ENCODE measurements around the gene FZD2.
"Not testable (repeated sequence)": the region's sequence is repeated elsewhere in the genome, so short reads cannot be mapped to it uniquely, and the experiment has no call there.

The FZD2 gene

GRCh38 chr17:44575403-44575802 is 18.1 kb downstream of the FZD2 start:
- no peak for DNase-seq (ENCODE audit: low read depth in 1 of 2, low spot score in 1 of 2)

DNA sequence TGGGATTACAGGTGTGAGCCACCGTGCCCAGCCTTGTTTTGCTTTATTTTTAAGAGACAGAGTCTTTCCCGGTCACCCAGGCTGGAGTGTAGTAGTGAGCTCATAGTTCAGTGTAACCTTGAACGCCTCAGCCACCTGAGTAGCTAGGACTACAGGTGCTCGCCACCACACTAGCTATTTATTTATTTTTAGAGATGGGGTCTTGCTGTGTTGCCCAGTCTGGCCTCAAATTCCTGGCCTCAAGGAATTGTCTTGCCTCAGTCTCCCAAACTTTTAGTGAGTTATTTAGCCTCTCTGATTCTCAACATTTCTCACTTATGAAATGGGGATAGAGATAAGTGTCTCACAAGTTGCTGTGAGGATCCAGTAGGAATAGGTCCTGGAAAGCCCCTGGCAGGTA is 21.7 kb downstream of the FZD2 start:
- no peak for DNase-seq (ENCODE audit: low read depth in 1 of 2, low spot score in 1 of 2)

DNA sequence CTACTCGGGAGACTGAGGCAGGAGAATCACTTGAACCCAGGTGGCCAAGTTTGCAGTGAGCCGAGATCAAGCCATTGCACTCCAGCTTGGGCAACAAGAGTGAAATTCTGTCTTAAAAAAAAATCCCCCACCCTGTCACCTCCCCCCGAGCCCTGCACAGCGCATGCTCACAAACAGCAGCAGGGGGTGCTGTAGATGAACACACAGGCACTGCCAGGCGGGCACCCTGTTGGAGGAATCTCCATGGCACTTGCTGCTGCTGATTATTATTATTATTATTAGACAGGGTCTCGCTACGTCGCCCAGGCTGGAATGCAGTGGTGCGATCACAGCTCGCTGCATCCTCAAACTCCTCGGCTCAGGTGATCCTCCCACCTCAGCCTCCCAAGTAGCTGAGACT is 24.6 kb downstream of the FZD2 start:
- DNase-seq (ENCODE audit: low read depth in 1 of 2, low spot score in 1 of 2): no peak

DNA sequence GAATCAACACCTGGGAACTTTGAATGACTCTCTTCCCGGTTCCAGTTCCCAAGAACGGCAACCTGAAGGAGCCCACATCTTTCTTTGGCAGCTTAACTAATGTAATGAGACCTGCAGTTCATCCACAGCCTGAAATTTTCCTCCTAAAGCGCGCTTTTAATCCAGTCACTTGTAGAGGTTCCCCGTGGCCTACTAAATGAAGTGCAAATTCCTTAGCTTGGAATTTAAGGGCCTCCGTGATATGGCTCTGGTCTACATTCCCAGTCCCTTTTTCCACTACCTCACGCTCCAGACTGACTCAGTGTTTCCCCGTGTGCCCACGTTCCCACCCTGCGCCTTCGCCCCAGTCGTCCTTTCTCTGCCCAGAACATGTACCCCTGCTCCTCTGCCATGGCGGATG is 27.2 kb downstream of the FZD2 start:
- no peak for DNase-seq (ENCODE audit: low read depth in 1 of 2, low spot score in 1 of 2)

GRCh38 chr17:44585315-44585714 is 28.0 kb downstream of the FZD2 start:
- DNase-seq (ENCODE audit: low read depth in 1 of 2, low spot score in 1 of 2): no peak

- DNase-seq (ENCODE audit: low read depth in 1 of 2, low spot score in 1 of 2): no peak
These were observed 30.1 kb downstream of the FZD2 start for GRCh38 chr17:44587339-44587738.

- DNase-seq (ENCODE audit: low read depth in 1 of 2, low spot score in 1 of 2): no peak
These were observed 32.2 kb downstream of the FZD2 start for GRCh38 chr17:44589316-44590071.

GRCh38 chr17:44590072-44590462 is 32.8 kb downstream of the FZD2 start:
- not testable (repeated sequence) for DNase-seq (ENCODE audit: low read depth in 1 of 2, low spot score in 1 of 2)

DNA sequence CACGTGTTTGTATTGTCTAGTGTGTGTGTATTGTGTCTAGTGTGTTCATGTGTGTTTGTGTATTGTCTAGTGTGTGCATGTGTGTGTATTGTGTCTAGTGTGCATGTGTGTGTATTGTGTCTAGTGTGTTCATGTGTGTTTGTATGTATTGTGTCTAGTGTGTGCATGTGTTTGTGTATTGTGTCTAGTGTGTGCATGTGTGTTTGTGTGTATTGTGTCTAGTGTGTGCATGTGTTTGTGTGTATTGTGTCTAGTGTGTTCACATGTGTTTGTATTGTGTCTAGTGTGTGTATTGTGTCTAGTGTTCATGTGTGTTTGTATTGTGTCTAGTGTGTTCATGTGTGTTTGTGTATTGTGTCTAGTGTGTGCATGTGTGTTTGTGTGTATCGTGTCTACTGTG is 33.5 kb downstream of the FZD2 start:
- DNase-seq (ENCODE audit: low read depth in 1 of 2, low spot score in 1 of 2): not testable (repeated sequence)

DNA sequence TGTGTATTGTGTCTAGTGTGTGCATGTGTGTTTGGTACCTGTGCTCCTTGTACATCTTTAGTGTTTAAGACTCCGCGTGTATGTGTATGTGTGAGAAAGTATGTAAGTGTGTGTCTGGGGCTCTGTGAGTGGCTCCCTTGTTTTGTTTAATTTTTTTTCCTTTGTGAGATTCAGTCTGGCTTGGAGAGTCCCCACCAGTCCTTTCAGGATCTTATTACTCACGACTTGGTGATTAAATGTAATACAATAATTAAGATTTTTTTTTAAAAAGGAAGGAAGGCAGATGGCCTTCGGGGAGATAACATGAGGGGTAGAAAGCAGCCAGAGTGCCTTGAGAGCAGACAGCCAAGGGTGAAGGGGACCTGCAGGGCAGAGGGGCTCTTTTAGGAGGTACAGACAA is 33.9 kb downstream of the FZD2 start:
- DNase-seq (ENCODE audit: low read depth in 1 of 2, low spot score in 1 of 2): no peak

DNA sequence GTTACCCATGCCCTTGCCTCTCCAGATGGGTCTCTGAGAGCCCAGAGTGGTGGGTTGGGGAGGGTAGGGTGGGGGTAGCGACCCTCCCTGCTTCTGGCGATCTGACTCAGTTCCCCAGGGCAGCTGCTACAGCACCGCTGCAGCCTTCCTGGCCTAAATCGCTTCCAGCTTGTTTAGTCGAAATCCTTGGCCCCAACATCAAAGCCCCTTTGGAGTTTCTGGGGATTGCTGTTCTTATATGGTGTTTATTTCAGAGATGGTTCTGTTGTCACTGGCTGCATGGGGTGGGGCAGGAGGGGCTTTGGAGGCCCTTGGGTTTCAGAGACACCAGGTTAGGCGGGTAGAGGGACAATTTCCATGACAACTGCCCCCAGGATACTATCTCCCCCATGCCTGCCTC is 35.9 kb downstream of the FZD2 start:
- DNase-seq (ENCODE audit: low read depth in 1 of 2, low spot score in 1 of 2): no peak

DNA sequence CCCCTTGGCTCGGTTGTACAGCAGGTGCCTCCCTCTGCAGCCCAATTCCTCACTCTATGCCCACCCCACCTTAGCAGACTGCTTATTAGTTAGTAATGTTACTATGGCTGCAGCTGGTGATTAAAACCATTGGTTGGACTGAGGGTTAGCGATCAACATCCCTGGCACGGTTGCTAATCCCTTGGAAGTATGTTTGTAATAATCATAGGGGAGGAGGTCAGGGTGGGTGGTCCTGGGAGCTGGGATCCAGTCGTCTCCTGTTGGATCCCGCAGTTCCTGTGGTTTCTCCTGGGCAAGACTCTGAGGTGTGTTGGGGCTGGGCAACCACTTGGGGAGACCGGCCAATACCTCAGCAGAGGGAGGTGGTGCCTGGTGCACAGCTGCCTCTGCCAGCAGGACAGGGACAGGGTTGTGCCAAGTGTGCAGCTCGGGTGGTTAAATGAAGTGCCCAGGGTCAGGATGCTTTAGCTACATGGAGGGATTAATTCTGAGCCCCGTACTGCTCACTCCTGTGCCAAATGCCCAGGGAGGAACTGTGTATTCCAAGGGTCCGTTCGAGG is 38.0 kb downstream of the FZD2 start:
- DNase-seq (ENCODE audit: low read depth in 1 of 2, low spot score in 1 of 2): no peak

- no peak for DNase-seq (ENCODE audit: low read depth in 1 of 2, low spot score in 1 of 2)
These were observed 41.0 kb downstream of the FZD2 start for GRCh38 chr17:44598329-44598728.

DNA sequence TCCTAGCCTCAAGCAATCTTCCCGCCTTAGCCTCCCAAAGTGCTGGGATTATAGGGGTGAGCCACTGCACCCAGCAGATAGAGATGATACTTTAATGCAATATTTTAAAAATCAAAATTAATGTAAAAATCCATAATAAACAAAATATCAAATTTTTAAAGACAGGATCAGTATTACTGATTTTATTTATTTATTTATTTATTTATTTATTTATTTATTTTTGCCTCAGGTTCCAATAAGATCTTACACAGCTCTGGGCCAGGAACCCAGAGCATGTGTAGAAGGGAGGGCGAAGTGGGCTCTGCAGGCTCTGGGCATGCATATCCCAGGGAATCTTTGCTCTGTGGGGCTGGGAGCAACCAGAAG is 41.6 kb downstream of the FZD2 start:
- no peak for DNase-seq (ENCODE audit: low read depth in 1 of 2, low spot score in 1 of 2)

GRCh38 chr17:44599298-44600175 is 42.3 kb downstream of the FZD2 start:
- no peak for DNase-seq (ENCODE audit: low read depth in 1 of 2, low spot score in 1 of 2)

DNA sequence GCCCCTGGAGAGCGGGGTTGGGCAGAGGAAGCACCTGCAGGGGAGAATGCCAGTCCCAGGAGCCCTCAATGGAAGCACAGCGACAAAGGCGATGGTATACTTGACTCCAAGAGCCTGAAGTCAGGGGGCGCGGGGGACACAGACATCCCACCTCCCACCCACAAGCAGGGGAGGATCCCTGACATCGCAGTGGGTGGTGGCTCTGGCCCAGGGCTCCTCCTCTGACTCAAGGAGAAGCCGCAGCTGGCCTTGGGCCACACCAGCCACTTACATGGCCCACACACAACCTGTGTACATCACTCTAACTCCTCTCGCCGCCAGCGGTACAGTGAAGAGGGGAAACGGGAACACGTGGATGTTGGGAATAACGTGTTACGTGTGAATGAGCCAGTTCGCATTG is 44.3 kb downstream of the FZD2 start:
- DNase-seq (ENCODE audit: low read depth in 1 of 2, low spot score in 1 of 2): no peak

- no peak for DNase-seq (ENCODE audit: low read depth in 1 of 2, low spot score in 1 of 2)
These were observed 44.7 kb downstream of the FZD2 start for GRCh38 chr17:44601973-44602372.

- no peak for DNase-seq (ENCODE audit: low read depth in 1 of 2, low spot score in 1 of 2)
These were observed 45.1 kb downstream of the FZD2 start for GRCh38 chr17:44602390-44602789.

DNA sequence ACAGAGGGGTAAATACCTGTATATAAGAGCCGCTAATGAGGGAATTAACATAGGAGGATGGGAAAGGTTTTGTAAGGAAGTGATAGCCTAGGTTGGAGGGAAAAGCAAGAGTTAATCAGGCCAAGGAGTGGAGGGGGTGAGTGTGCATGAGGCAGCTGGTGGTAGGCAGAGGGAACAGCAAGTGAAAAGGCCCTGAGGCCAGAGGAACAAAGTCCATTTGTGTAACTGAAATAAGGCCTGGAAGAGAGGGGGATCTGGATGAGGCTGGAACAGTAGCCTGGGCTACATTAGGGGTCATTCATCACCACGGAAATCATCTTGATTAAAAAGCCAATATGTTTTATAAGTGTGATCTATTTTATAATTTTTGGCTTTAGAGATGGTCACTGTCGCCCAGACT is 45.7 kb downstream of the FZD2 start:
- DNase-seq (ENCODE audit: low read depth in 1 of 2, low spot score in 1 of 2): no peak

DNA sequence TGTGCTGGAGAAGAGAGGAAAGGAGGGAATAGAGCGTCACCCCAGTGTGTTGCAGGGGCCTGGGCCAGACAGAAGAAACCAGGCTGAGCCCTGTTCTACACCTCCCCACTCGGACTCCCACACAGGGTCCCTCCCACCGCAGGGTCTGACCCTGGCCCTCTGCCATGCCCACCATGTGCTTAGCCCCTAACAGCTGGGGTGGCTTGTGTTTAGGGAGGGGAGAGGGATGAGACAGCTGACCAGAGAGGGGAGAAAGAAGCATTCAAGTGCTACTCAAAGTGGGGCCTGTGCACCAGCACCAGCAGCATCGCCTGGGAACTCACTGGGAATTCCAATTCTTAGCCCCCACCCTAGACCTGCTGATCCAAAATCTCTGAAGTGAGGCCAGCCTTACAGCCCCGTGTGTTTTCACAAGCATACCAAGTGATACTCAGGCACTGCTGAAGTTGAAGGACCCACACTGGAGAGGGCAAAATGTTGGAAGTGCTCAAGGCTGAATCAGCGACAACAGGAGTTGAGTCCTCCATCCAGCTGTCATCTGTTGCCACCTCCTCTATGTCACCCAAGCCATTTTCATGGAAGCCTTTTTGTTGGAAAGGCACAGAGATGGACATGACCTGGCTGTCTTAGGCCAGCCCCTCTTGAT is 47.0 kb downstream of the FZD2 start:
- no peak for DNase-seq (ENCODE audit: low read depth in 1 of 2, low spot score in 1 of 2)

- no peak for DNase-seq (ENCODE audit: low read depth in 1 of 2, low spot score in 1 of 2)
These were observed 47.6 kb downstream of the FZD2 start for GRCh38 chr17:44604768-44605485.
